ENCODE measurements around the gene MVK.

DNA sequence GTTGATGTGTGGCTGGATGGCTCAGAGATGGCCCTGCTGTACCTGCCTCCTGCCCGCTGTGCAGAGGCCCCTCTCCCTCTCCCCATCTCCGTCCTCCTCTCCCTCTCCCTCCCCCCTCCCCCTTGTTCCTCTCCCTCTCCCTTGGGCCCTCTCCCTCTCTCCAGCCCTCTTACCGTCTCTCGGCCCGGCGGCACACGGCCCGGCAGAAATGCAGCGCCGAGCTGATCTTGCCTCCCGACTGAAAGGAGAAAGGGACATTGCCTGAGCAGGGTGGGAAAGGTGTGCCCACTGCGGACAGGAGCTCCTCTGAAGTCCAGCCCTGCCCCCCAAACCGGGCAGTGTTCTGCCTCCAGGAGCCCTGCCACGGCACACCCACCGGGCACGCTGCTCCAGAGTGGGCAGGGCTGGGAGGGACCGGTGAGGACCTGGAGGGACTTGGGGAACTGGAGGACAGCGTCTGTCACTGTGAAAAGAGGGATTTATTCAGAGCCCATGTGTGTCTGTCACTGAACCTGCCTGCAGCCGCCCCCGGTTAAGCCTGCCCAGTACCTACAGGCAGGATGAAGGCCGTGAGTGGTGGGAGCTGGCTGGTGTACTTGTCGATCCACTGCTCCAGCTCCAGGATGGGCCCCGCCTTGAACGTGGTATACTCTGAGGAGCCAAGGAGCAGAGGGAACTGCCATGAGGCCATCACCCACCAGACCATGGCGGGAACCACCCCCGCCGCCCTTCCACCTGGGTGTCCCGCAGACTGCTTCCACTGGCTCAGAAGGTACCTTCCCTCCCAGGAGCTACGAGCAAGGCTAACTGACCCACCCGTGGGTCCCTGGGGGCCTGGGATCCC, 12.5 kb upstream of the MVK start:
- TF ChIP-seq EZH2 (IDR thresholded peaks at IDR 0.05; ENCODE audit: insufficient read depth, poor library complexity, severe bottlenecking) (no peak), EZH2phosphoT487 (IDR thresholded peaks at IDR 0.05; ENCODE audit: insufficient read depth, low read depth) (no peak)

All from GM23248 (cell line).